ENCODE data around the gene EID1. TPM values are rescaled to one million over a fixed set of nuclear protein-coding genes. Genes with fewer than 3 reads are reported as not detected.

EID1 gene
- polyA plus RNA-seq, 1 of the 3 experiments (the other 2 are of a cell fraction), result 228 TPM

DNA sequence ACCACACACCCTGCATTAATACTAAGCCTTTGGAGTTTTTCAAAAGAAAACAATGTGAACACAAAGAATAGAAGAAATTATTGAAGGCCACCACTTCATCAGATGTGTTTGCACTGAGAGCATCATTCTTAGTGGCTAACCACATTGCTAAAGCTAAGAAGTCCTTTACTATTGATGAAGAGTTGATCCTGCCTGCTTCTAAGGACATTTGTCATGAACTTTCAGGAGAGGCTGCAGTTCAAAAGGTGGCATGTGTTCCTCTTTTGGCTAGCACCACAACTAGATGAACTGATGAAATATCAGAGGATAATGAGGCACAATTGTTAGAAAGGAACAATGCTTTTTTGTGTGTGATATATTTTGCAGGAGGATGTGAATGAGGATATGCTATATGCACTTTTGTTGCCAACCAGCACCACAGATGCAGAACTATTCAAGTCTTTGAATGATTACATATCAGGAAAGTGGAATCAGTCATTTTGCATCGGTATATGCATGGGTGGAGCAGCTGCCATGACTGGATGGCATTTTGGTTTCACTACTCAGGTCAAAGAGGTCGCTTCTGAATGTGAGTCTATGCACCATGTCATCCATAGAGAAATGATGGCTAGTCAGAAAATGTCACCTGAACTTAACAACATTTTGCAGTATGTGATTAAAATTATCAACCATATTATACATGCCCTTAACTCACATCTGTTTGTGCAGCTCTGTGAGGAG lies 2.5 kb upstream of the EID1 start:
- no peak overlapping the region for H3K4me2 ChIP-seq
- CTCF ChIA-PET, result interaction anchor here (1.2 to 4.1 kb wide), 5 partner anchors 14 to 518 kb away, joined by 3 to 15 read pairs (median 6); no protein-coding TSS in a partner anchor
- no peak overlapping the region for H2AFZ ChIP-seq (ENCODE audit: low read depth)
- peaks cover 4 to 13% of the 10 kb centered on the region in 2 experiments for H3K36me3 ChIP-seq (replicated peaks in 1 of 2; ENCODE audit: control insufficient read depth in 1 of 2, insufficient read depth in 2 of 2, low read length in 1 of 2)
- POLR2A ChIA-PET, result no interaction called here
- H4K20me1 ChIP-seq (ENCODE audit: insufficient read depth), result peaks cover 17% of the 10 kb centered on the region
- no peaks in the 10 kb centered on the region for H3K27me3 ChIP-seq (ENCODE audit: insufficient read depth)
- H3K27ac ChIP-seq (ENCODE audit: low read depth in 2 of 2, low read length in 1 of 2), result no peak overlapping the region
- TF ChIP-seq, protein P1, sequence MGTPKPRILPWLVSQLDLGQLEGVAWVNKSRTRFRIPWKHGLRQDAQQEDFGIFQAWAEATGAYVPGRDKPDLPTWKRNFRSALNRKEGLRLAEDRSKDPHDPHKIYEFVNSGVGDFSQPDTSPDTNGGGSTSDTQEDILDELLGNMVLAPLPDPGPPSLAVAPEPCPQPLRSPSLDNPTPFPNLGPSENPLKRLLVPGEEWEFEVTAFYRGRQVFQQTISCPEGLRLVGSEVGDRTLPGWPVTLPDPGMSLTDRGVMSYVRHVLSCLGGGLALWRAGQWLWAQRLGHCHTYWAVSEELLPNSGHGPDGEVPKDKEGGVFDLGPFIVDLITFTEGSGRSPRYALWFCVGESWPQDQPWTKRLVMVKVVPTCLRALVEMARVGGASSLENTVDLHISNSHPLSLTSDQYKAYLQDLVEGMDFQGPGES (IDR thresholded peaks at IDR 0.05; ENCODE audit: low read depth, low read length), result no peak
- DNase-seq, result no peak
- H3F3A ChIP-seq (replicated peaks; ENCODE audit: insufficient read depth), result peaks cover 7% of the 10 kb centered on the region
- H3K9ac ChIP-seq, result no peak overlapping the region
- H3K4me3 ChIP-seq (ENCODE audit: low read depth in 2 of 2, low read length in 1 of 2), result no peak overlapping the region
- peaks cover 24% of the 10 kb centered on the region for H3K79me2 ChIP-seq (ENCODE audit: insufficient read depth)
- H3K9me2 ChIP-seq, result no peaks in the 10 kb centered on the region
- H3K9me3 ChIP-seq, result no peaks in the 10 kb centered on the region
- WGBS (ENCODE audit: low lambda C conversion rate), result 73% methylated on average over 2 of the region's 2 CpGs
- peaks cover 0 to 12% of the 10 kb centered on the region in 2 experiments; a peak in 2 of 4 replicates for H3K4me1 ChIP-seq (ENCODE audit: control insufficient read depth in 1 of 2, insufficient read depth in 2 of 2, low read depth in 1 of 2, low read length in 1 of 2)

DNA sequence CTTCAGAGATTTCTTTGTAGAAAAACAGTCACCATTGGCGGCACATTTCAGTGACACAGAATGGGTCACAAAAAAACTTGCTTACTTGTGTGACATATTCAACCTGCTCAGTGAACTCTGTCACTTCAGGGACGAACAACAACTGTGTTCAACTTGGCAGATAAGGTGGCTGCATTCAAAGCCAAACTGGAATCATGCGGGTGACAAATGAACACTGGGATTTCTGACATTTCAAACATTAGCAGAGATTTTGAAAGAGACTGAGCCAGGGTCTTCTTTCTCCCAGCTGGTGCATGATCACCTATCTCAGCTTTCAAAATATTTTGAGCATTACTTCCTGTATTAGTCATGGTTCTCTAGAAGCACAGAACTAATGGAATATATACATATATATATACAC lies 1.9 kb upstream of the EID1 start:
- peaks cover 7% of the 10 kb centered on the region for H3F3A ChIP-seq (replicated peaks; ENCODE audit: insufficient read depth)
- no peak overlapping the region for H3K4me3 ChIP-seq (ENCODE audit: low read depth in 2 of 2, low read length in 1 of 2)
- peaks cover 31% of the 10 kb centered on the region for H3K79me2 ChIP-seq (ENCODE audit: insufficient read depth)
- no peaks in the 10 kb centered on the region for H3K9me2 ChIP-seq
- H3K9ac ChIP-seq, result no peak overlapping the region
- peaks cover 0 to 12% of the 10 kb centered on the region in 2 experiments; a peak in 2 of 4 replicates for H3K4me1 ChIP-seq (ENCODE audit: control insufficient read depth in 1 of 2, insufficient read depth in 2 of 2, low read depth in 1 of 2, low read length in 1 of 2)
- H3K27ac ChIP-seq (ENCODE audit: low read depth in 2 of 2, low read length in 1 of 2), result no peak overlapping the region
- H3K9me3 ChIP-seq, result no peaks in the 10 kb centered on the region
- no peaks in the 10 kb centered on the region for H3K27me3 ChIP-seq (ENCODE audit: insufficient read depth)
- H2AFZ ChIP-seq (ENCODE audit: low read depth), result no peak overlapping the region
- no peak overlapping the region for H3K4me2 ChIP-seq
- 89% methylated on average over 3 of the region's 3 CpGs for WGBS (ENCODE audit: low lambda C conversion rate)
- H3K36me3 ChIP-seq (replicated peaks in 1 of 2; ENCODE audit: control insufficient read depth in 1 of 2, insufficient read depth in 2 of 2, low read length in 1 of 2), result peaks cover 4 to 13% of the 10 kb centered on the region in 2 experiments
- ChIA-PET CTCF (interaction anchor here (1.2 to 4.1 kb wide), 4 partner anchors 14 to 518 kb away, joined by 3 to 15 read pairs (median 8); no protein-coding TSS in a partner anchor), POLR2A (no interaction called here)
- no peak for DNase-seq
- peaks cover 17% of the 10 kb centered on the region for H4K20me1 ChIP-seq (ENCODE audit: insufficient read depth)
- no peak for TF ChIP-seq ELF1 (IDR thresholded peaks at IDR 0.05)
- no peak for TF ChIP-seq NRF1 (IDR thresholded peaks at IDR 0.05; ENCODE audit: low read depth, low read length)
- no peak for TF ChIP-seq GATA2 (CRISPR knock-in tag; IDR thresholded peaks at IDR 0.05)
- no peak for TF ChIP-seq SIN3A (IDR thresholded peaks at IDR 0.05; ENCODE audit: borderline replicate concordance, low read depth, low read length)
- no peak for TF ChIP-seq TEAD4 (IDR thresholded peaks at IDR 0.05; ENCODE audit: borderline replicate concordance, insufficient read depth)
- no peak for TF ChIP-seq TAF1 (IDR thresholded peaks at IDR 0.05; ENCODE audit: borderline replicate concordance, low read depth, low read length)
- TF ChIP-seq, protein P2, sequence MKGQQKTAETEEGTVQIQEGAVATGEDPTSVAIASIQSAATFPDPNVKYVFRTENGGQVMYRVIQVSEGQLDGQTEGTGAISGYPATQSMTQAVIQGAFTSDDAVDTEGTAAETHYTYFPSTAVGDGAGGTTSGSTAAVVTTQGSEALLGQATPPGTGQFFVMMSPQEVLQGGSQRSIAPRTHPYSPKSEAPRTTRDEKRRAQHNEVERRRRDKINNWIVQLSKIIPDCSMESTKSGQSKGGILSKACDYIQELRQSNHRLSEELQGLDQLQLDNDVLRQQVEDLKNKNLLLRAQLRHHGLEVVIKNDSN (IDR thresholded peaks at IDR 0.05; ENCODE audit: borderline replicate concordance, low read depth), result no peak
- TF ChIP-seq, protein P3, sequence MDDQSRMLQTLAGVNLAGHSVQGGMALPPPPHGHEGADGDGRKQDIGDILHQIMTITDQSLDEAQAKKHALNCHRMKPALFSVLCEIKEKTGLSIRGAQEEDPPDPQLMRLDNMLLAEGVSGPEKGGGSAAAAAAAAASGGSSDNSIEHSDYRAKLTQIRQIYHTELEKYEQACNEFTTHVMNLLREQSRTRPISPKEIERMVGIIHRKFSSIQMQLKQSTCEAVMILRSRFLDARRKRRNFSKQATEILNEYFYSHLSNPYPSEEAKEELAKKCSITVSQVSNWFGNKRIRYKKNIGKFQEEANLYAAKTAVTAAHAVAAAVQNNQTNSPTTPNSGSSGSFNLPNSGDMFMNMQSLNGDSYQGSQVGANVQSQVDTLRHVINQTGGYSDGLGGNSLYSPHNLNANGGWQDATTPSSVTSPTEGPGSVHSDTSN (IDR thresholded peaks at IDR 0.05), result no peak
- no peak for TF ChIP-seq EZH2phosphoT487 (IDR thresholded peaks at IDR 0.05; ENCODE audit: borderline replicate concordance, low read depth)
- TF ChIP-seq, protein P4, sequence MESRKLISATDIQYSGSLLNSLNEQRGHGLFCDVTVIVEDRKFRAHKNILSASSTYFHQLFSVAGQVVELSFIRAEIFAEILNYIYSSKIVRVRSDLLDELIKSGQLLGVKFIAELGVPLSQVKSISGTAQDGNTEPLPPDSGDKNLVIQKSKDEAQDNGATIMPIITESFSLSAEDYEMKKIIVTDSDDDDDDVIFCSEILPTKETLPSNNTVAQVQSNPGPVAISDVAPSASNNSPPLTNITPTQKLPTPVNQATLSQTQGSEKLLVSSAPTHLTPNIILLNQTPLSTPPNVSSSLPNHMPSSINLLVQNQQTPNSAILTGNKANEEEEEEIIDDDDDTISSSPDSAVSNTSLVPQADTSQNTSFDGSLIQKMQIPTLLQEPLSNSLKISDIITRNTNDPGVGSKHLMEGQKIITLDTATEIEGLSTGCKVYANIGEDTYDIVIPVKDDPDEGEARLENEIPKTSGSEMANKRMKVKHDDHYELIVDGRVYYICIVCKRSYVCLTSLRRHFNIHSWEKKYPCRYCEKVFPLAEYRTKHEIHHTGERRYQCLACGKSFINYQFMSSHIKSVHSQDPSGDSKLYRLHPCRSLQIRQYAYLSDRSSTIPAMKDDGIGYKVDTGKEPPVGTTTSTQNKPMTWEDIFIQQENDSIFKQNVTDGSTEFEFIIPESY (IDR thresholded peaks at IDR 0.05; ENCODE audit: borderline replicate concordance, low read depth), result no peak
- TF ChIP-seq EP300 (IDR thresholded peaks at IDR 0.05; ENCODE audit: borderline replicate concordance in 1 of 2, low read depth in 1 of 2, low read length in 1 of 2), result no peak
- TF ChIP-seq, protein P1 (IDR thresholded peaks at IDR 0.05; ENCODE audit: low read depth, low read length), result no peak
- TF ChIP-seq TCF12 (IDR thresholded peaks at IDR 0.05), result no peak
- TF ChIP-seq RFX5 (IDR thresholded peaks at IDR 0.05; ENCODE audit: low read length), result no peak
- no peak for TF ChIP-seq FOXJ3 (CRISPR knock-in tag; IDR thresholded peaks at IDR 0.05)
- no peak for TF ChIP-seq NFIC (IDR thresholded peaks at IDR 0.05; ENCODE audit: borderline replicate concordance)
